ENCODE results near the gene STATH. TPM values are rescaled to one million over a fixed set of nuclear protein-coding genes. Genes with fewer than 3 reads are reported as not detected.
"Not testable (repeated sequence)": the region's sequence is repeated elsewhere in the genome, so short reads cannot be mapped to it uniquely, and the experiment has no call there.

The STATH gene, protein sequence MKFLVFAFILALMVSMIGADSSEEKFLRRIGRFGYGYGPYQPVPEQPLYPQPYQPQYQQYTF
- total RNA-seq: not detected in 2 replicates

DNA sequence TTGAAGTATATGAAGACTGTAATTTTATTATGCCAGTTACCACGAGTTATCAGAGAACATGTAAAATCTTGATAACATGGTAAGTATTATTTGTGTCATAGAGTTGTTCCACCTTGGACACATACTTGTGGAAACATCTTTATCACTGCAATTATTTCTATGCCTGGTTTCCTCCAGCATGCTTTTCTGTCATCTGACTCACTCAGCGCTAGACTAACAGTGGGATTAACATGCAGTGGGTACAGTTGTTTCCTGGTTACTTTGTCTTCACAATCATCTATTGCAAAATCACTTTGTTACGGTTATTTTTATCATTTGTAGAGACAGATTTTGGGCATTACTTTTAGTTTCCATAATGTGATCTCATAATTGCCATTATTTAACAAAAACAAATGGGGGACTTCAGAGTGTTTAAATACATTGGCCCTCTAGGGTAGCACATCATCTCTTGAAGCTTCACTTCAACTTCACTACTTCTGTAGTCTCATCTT, at the start of gene STATH:
STATH (plus strand) TSS at position 441 of the 491 bp plus-strand sequence. CDS start 2,472 bp downstream, outside the sequence.
- DNase-seq (ENCODE audit: low read depth in 2 of 2): peak in 1 of 2 donors; percentile 12

DNA sequence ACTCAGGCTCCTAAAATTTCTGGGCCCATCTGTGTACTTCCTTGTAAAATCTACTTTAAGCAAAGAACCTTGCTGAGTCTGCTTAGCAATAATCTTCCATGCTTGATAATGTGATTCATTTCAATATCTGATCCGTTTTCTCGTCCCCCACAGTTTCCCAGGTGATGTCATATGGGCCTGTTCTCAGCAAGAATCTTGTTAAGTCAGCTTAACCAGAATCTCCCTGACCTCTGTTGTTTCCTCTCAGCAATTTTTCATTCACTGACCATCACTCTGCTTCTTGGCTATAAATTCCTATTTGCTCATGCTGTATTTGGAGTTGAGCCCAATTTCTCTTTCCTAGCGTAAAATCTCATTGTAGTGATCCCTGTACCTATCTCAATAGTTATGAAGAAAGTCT, 44.2 kb upstream of the STATH start:
- no peak for DNase-seq (ENCODE audit: low read depth in 2 of 2)

DNA sequence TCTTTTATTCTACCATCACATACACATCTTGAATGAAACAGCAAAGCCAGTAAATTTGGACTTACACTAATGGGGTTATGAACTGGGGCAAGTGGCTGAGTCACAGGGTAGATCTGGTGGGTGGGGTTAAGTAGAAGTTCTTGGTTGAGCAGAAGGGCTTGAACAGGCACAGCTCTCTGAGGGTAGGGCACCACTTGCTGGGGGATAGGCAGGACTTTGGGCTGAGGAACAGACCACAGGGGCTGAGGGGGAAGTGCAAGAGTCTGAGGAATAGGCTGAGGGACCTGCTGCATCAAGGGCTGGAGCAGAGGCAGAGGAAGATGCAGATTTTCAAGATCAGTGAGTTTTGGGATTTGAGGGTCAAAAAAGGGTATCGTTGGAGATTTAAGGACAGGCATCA, 38.6 kb upstream of the STATH start:
- no peak for DNase-seq (ENCODE audit: low read depth in 2 of 2)

DNA sequence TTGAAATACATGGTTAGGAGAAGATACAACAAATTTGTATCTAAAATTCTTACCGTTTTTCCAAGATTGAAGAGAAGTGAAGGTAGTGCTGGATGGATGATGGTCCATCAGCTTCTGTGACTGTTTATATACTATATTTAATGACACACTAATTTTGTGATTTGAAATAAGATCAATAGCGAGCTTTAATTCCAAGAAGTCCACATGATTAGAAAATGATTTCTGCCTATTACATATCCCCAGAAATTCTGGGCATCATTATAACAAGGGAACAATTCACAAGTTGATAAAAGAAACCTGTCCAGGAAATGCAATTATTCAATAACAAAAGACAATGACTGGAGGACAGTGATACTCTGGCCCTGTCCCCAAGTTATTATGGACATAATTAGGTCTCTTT, 30.1 kb upstream of the STATH start, which contains the start of gene CSN2:
CSN2 (minus strand) TSS at position 101 of the 400 bp plus-strand sequence. CDS start 4,733 bp downstream, outside the sequence.
- no peak for DNase-seq (ENCODE audit: low read depth in 2 of 2)

DNA sequence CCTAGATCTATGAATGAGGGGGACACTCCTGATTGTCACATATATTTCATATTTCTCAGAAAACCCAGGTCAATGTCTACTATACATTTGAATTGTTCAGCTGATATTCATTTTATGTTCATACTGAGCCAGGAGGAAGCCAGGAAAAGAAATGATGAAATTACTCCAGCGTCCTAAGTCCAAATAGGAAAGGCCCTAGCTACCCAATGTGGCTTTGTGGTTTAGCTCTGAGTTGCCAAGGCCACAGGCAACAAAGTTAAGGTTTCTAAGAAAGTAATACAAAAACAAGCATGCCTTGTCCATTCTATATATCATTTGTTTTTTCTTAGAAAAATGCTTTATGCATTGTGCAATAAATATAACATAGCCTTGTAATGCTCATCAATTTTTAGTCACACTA, 25.7 kb upstream of the STATH start:
- DNase-seq (ENCODE audit: low read depth in 2 of 2): no peak

DNA sequence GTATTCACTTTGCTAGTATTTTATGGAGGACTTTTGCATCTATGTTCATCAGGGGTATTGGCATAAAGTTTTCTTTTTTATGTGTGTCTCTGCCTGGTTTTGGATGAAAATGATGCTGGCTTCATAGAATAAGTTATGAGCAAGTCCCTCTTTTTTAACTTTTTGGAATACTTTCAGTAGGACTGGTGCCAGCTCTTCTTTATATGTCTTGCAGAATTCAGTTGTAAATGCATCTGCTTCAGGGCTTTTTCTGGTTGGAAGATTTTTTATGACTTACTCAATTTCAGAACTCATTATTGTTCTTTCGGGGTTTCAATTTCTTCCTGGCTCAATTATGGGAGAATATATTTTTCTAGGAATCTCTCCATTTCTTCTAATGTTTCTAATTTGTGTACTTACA, 21.1 kb upstream of the STATH start:
- DNase-seq (ENCODE audit: low read depth in 2 of 2): no peak

DNA sequence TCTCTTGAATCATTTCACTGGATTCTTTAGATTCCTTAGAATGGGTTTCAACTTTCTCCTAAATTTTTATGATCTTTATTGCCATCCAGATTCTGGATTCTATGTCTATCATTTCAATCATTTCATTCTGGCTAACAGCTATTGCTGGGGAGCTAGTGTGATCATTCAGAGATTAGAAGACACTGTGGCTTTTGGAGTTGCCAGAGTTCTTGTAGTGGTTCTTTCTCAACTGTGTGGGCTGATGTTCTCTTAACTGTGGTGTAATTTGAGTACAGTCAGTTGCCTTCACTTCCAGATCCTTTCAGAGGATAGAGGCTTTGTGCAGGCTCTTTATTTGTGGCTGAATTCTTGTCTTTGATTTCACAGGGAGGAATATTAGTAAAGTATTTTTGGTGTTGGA, 18.2 kb upstream of the STATH start:
- no peak for DNase-seq (ENCODE audit: low read depth in 2 of 2)

DNA sequence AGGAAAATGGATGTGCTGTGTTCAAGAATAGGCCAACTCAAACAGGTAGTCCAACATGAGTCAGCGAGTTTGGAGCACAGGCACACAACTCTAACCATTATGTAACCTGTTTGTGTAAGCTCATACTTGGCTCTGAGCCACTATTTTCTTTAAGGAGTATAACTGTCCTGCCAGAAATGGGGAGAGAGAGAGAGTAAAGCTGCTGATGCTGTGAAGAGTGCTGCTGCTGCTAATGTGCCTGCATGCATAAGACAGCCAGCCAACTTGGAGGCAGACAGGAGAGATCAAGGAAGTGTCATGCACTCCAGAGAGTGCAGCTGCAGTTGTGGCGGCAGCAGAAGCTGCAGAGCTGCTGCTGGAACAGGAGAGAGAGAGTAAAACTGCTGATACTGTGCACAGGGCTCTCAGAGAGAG, 11.7 kb upstream of the STATH start:
- DNase-seq (ENCODE audit: low read depth in 2 of 2): peak; percentile 30 to 38

DNA sequence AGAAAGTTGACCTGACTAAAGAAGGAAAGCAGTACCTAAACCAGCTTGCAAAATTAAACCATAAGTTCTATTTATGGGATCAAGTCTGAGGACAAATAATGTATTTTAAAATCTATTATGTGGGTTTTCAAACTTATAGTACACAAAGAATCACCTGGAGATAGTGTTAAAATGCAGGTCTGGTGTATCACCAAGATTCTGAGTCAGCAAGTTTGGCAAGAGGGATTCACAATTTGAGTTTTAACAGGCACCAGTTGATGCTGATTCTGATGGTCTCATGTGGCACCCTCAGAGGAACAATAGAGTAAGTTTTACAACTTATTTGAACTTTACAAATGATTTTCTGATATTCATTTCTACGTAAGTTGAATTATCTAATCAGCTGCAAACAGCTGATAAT, 9.1 kb upstream of the STATH start:
- no peak for DNase-seq (ENCODE audit: low read depth in 2 of 2)

DNA sequence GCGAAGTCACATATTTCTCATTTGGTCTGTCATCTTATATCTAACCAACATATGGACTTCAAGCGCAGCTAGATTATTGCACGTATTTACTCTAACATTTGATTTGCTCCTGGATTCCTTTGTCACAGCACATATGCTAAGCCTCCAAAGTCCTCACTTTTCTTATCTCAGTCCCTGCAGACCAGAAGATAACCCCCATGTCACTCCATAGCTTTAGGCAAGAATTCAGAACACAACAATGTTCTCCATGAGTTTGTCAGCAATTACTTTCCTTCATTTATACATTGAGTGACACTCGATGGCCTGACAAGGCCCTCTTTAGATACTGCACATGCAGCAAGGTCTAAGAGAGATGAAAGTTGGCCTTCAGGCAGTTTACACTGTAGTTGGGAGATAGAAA, 4.8 kb upstream of the STATH start:
- DNase-seq (ENCODE audit: low read depth in 2 of 2): no peak

DNA sequence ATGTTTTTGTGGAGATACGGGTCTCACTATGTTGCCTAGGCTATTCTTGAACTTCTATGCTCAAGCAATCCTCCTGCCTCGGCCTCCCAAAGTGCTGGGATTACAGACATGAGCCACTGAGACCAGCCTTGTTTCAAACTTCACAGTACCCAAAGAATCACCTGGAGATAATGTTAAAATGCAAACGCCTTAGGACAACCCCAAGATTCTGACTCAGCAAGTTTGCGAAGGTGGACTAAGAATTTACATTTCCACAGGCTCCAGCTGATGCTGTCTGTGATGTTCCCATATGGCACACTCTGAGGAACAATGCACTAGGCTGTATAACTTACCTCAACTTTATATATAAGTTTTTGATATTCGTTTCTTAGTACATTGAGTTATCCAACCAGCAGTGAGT, 984 bp upstream of the STATH start:
- no peak for DNase-seq (ENCODE audit: low read depth in 2 of 2)

DNA sequence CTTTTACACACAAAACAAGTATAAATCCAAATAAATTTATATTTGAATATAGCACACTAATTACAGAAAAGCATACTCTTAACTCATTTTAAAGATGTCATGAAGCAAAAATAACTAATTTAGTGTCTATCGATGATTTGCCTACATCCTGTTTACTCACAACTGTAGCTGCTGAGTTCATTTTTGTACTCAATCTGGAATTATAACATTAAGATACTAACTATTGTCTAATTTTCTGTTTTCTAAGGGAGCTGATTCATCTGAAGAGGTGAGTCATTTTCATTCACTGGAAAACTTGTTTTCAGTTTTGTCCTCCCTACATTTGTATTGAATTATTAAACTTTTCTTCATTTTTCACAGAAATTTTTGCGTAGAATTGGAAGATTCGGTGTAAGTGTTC, 3.7 kb downstream of the STATH start:
- no peak for DNase-seq (ENCODE audit: low read depth in 2 of 2)

DNA sequence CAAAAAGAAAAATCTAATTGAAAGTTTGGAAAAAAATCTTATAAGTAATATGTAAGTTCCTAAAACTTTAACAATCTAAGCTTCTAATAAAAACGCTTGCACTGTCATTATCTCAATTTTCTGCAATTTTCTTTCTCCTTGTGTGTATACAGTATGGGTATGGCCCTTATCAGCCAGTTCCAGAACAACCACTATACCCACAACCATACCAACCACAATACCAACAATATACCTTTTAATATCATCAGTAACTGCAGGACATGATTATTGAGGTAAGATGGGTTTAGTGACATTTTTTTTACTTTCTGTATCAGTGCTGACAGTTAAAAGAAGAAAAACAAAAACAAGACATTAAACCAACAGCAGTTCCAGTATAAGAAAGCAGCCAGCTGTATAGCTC, 4.9 kb downstream of the STATH start:
- no peak for DNase-seq (ENCODE audit: low read depth in 2 of 2)

DNA sequence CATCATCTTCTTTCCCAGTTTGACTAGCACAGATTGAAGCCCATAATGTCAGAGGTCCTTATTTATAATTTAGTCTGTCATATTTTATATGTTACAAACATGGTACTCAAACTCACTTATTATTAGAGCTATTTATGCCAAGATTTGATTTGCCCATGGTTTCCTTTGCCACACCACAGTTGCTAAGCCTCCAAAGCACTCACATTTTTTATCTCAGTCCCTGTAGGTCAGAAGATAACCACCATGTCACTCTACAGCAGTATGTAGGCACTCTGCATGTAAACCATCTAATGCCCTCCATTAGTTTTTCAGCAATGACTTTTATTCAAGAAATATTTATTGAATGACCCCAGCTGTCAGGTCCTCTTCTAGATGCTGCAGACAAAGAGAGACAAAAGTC, 6.7 kb downstream of the STATH start:
- DNase-seq (ENCODE audit: low read depth in 2 of 2): no peak

DNA sequence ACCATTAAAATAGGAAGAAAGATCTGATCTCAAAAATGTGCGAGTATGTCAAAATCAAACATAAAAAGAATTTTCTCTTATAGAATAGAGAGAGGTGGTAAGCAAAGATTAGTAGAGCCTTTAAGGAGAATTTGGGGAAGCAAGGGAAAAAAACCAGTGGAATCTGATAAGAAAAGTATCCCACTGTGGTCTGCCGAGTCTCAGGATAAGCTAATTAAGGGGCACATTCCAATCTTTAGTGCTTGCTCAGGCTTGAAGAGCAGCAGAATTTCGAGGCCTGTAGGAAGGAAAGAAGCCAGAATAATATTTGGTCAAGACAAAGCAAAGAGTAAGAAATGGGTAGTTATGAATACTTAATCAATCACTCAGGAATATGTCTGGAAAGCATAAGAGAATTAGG, 13.0 kb downstream of the STATH start:
- no peak for DNase-seq (ENCODE audit: low read depth in 2 of 2)

DNA sequence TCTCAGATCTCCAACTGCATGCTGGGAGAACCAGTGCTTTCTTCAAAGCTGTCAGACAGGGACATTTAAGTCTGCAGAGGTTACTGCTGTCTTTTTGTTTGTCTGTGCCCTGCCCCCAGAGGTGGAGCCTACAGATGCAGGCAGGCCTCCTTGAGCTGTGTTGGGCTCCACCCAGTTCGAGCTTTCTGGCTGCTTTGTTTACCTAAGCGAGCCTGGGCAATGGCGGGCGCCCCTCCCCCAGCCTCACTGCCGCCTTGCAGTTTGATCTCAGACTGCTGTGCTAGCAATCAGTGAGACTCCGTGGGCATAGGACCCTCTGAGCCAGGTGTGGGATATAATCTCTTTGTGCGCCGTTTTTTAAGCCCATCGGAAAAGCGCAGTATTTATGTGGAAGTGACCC, 23.2 kb downstream of the STATH start:
- not testable (repeated sequence) for DNase-seq (ENCODE audit: low read depth in 2 of 2)

DNA sequence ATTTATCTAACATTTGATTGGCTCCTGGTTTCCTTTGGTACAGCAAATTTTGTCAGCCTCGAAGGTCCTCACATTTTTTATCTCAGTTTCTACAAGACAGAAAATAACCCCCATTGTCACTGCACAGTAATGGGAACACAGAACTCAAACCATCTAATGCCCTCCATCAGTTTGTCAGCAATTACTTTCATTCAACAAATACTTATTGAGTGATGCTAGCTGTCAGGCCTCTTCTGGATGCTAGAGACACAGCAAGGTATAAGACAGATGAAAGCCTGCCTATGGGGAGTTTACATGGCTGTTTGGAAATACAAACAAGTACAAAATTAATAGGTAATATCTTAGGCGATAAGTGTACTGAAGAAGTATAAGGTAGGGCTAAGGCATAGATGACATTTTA, 27.5 kb downstream of the STATH start:
- DNase-seq (ENCODE audit: low read depth in 2 of 2): no peak

DNA sequence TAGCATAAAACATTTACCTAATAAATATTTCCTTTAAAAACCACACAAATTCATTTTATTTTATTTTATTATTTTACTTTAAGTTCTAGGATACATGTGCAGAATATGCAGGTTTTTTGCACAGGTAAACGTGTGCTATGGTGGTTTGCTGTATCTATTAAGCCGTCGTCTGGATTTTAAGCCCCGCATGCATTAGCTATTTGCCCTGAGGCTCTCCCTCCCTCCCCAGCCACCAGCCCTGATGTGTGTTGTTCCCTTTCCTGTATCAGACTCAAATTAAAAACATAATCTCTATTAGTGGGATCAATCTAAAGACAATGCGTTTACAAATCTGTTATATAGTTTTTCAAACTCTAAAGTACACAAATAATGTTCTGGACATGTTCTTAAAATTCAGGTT, 31.2 kb downstream of the STATH start:
- DNase-seq (ENCODE audit: low read depth in 2 of 2): no peak

DNA sequence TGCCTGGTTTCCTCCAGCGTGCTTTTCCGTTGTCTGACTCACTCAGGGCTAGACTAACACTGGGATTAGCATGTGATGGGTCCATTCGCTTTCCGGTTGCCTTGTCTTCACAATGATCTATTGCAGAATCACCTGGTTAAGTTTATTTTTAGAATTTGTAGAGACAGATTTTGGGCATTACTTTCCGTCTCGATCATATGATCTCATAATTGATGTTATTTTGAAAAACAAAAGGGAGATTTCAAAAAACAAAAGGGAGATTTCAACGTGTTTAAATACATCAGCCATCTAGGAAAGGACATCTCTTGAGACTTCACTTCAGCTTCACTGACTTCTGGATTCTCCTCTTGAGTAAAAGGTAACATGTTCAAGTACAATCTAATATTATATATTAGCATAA, 32.4 kb downstream of the STATH start, which contains the start of gene HTN3:
HTN3 (plus strand) TSS at position 301 of the 400 bp plus-strand sequence. CDS start 2,282 bp downstream, outside the sequence.
- DNase-seq (ENCODE audit: low read depth in 2 of 2): not testable (repeated sequence)

DNA sequence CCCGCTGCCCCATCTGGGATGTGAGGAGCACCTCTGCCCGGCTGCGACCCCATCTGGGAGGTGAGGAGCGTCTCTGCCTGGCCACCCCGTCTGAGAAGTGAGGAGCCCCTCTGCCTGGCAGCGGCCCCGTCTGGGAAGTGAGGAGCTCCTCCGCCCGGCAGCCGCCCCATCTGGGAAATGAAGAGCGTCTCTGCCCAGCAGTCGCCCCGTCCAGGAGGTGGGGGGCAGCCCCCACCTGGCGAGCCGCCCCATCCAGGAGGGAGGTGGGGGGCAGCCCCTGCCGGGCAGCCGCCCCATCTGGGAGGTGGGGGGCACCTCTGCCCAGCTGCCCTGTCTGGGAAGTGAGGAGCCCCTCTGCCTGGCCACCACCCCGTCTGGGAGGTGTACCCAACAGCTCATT, 41.8 kb downstream of the STATH start:
- DNase-seq (ENCODE audit: low read depth in 2 of 2): not testable (repeated sequence)

DNA sequence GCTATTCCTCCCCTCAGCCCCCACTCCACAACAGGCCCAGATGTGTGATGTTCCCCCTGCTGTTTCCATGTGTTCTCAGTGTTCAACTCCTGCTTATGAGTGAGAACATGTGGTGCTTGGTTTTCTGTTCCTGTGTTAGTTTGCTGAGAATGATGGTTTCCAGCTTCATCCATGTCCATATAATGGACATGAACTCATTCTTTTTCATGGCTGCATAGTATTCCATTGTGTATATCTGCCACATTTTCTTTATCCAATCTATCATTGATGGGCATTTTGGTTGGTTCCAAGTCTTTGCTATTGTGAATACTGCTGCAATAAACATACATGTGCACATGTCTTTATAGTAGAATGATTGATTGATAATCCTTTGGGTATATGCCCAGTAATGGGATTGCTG, 44.2 kb downstream of the STATH start:
- DNase-seq (ENCODE audit: low read depth in 2 of 2): not testable (repeated sequence)

DNA sequence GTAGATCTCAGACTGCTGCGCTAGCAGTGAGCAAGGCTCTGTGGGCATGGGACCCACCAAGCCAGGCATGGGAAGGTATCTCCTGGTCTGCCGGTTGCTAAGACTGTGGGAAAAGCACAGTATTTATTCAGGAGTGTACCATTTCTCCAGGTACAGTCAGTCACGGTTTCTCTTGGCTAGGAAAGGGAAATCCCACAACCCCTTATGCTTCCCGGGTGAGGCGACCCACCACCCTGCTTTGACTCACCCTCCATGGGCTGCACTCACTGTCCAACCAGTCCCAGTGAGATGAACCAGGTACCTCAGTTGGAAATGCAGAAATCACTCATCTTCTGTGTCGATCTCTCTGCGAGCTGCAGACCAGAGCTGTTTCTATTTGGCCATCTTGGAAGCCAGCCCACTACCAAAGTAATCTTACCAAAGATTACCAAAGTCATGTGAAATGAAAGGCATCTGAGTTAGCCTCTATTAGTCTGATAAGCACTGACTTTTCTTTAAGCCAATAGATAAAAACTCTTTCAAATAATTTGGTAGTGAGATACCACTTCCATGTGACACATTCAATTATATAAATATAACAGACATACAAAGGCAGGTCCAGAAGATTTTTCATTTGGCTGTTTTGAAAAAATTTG, 46.0 kb downstream of the STATH start:
- no peak for DNase-seq (ENCODE audit: low read depth in 2 of 2)

DNA sequence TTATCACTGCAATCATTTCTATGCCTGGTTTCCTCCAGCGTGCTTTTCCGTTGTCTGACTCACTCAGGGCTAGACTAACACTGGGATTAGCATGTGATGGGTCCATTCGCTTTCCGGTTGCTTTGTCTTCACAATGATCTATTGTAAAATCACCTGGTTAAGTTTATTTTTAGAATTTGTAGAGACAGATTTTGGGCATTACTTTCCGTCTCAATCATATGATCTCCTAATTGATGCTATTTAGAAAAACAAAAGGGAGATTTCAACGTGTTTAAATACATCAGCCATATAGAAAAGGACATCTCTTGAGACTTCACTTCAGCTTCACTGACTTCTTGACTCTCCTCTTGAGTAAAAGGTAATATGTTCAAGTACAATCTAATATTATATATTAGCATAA, 54.4 kb downstream of the STATH start, which contains the start of gene HTN1:
HTN1 (plus strand) TSS at position 301 of the 400 bp plus-strand sequence. CDS start 2,639 bp downstream, outside the sequence.
- DNase-seq (ENCODE audit: low read depth in 2 of 2): peak in 1 of 2 donors; percentile 1
